K562 (cell line): Measurements from ENCODE around the gene NRF1.

Experiments used
- JUN ChIP-seq, 2 experiments: sonication (generic) in 1 of 2; formaldehyde crosslinking in 1 of 2; IDR thresholded peaks; 2 replicates each; pipeline versions ENCODE4 v1.6.1 to v1.8.0; 2012 to 2022; ENCODE audit warnings: borderline replicate concordance in 2 of 2, mild to moderate bottlenecking in 2 of 2, improper control_type of control experiment in 1 of 2, low read depth in 1 of 2, low read length in 1 of 2, missing genetic modification reagents in 1 of 2
- NBN ChIP-seq: fragments of 450-650 bp; IDR thresholded peaks from 2 replicates; pipeline ENCODE4 v1.6.1; 2016; ENCODE audit warnings: low read depth, mild to moderate bottlenecking
- NR2C2 ChIP-seq, 2 experiments: fragments of 200-800 bp in 1 of 2; sonication (Bioruptor generic) in 1 of 2; sonication (generic) in 1 of 2; formaldehyde crosslinking in 1 of 2; IDR thresholded peaks; 2 replicates each; pipeline versions ENCODE4 v1.6.1 to v1.8.0; 2016 to 2022; ENCODE audit warnings: mild to moderate bottlenecking in 1 of 2, missing compliant biosample characterization in 1 of 2, missing genetic modification characterization in 1 of 2, missing genetic modification reagents in 1 of 2
- RBM17 ChIP-seq: fragments of 200-400 bp; formaldehyde crosslinking; IDR thresholded peaks from 2 replicates; pipeline ENCODE4 v1.6.1; 2017; ENCODE audit warnings: low read depth, mild to moderate bottlenecking, low read length, borderline replicate concordance
- ZBTB12 ChIP-seq: fragments of 250-450 bp; sonication (Bioruptor Pico); IDR thresholded peaks from 2 replicates; pipeline ENCODE4 v1.4.0; 2020
- ZNF253 ChIP-seq: fragments of 250-450 bp; sonication (Bioruptor Pico); conservative IDR thresholded peaks from 2 replicates; pipeline ENCODE4 v1.6.1; 2021; ENCODE audit warnings: mild to moderate bottlenecking
- TF ChIP-seq, protein P1 (sequence below): fragments of 250-450 bp; sonication (Bioruptor Pico); IDR thresholded peaks from 2 replicates; pipeline ENCODE4 v1.4.0; 2020; ENCODE audit warnings: mild to moderate bottlenecking, moderate library complexity
- TF ChIP-seq, protein P2 (sequence below): fragments of 250-450 bp; sonication (Bioruptor Pico); IDR thresholded peaks from 2 replicates; pipeline ENCODE4 v1.9.0; 2021; ENCODE audit warnings: mild to moderate bottlenecking

GRCh38 chr7:129572205-129572604 lies 39.3 kb upstream of the NRF1 start:
- no peak for TF ChIP-seq RBM17
- TF ChIP-seq ZNF253 (CRISPR knock-in tag): no peak
- TF ChIP-seq ZBTB12: no peak
- no peak for TF ChIP-seq NBN
- TF ChIP-seq JUN (IDR thresholded peaks at IDR 0.05; ENCODE audit: borderline replicate concordance, low read depth, low read length): no peak
- no peak for TF ChIP-seq JUN (CRISPR knock-in tag; IDR thresholded peaks at IDR 0.05; ENCODE audit: borderline replicate concordance)
- TF ChIP-seq, protein P1, sequence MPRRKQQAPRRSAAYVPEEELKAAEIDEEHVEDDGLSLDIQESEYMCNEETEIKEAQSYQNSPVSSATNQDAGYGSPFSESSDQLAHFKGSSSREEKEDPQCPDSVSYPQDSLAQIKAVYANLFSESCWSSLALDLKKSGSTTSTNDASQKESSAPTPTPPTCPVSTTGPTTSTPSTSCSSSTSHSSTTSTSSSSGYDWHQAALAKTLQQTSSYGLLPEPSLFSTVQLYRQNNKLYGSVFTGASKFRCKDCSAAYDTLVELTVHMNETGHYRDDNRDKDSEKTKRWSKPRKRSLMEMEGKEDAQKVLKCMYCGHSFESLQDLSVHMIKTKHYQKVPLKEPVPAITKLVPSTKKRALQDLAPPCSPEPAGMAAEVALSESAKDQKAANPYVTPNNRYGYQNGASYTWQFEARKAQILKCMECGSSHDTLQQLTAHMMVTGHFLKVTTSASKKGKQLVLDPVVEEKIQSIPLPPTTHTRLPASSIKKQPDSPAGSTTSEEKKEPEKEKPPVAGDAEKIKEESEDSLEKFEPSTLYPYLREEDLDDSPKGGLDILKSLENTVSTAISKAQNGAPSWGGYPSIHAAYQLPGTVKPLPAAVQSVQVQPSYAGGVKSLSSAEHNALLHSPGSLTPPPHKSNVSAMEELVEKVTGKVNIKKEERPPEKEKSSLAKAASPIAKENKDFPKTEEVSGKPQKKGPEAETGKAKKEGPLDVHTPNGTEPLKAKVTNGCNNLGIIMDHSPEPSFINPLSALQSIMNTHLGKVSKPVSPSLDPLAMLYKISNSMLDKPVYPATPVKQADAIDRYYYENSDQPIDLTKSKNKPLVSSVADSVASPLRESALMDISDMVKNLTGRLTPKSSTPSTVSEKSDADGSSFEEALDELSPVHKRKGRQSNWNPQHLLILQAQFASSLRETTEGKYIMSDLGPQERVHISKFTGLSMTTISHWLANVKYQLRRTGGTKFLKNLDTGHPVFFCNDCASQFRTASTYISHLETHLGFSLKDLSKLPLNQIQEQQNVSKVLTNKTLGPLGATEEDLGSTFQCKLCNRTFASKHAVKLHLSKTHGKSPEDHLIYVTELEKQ (CRISPR knock-in tag): no peak
- TF ChIP-seq NR2C2 (CRISPR knock-in tag; IDR thresholded peaks at IDR 0.05): no peak
- TF ChIP-seq NR2C2 (tag; IDR thresholded peaks at IDR 0.05): no peak
- TF ChIP-seq, protein P2, sequence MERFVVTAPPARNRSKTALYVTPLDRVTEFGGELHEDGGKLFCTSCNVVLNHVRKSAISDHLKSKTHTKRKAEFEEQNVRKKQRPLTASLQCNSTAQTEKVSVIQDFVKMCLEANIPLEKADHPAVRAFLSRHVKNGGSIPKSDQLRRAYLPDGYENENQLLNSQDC (CRISPR knock-in tag): no peak
